ENCODE results near the gene OSBP.

DNA sequence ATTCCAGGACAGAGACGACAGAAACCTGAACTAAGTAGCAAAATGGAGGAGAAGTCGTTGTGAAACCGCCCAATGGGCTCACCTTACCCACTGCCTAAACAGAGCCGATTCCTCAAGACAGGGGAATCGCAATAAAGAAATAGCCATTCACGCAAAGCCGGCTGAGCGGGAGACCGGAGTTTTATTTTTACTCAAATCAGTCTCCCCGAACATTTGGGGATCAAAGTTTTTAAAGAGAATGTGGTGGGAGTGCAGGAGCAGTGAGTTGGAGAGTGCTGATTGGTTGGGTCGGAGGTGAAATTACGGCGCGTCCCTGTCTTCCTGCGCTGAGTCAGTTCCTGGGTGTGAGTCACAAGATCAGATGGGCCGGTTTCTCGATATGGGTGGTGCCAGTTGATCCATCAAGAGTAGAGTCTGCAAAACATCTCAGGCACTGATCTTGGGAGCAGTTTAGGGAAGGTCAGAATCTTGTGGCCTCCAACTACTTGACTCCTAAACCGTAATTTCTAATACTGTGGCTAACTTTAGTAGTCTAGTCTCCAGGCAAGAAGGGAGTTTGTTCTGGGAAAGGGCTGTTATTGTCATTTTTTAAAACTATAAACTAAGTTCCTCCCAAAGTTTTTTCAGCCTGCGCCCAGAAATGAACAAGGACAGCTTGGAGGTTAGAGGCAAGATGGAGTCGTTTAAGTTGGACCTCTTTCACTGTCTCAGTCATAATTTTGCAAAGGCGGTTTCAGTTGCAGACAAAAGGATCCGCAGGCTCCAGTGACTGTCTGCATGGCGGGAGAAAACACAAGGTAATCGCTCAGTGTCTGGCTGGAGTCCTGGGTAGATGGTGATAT is 70.2 kb downstream of the OSBP start:
- TF ChIP-seq POLR2A (IDR thresholded peaks at IDR 0.05) (no peak), POLR2AphosphoS5 (IDR thresholded peaks at IDR 0.05) (no peak)
- TF ChIP-seq, protein P1, sequence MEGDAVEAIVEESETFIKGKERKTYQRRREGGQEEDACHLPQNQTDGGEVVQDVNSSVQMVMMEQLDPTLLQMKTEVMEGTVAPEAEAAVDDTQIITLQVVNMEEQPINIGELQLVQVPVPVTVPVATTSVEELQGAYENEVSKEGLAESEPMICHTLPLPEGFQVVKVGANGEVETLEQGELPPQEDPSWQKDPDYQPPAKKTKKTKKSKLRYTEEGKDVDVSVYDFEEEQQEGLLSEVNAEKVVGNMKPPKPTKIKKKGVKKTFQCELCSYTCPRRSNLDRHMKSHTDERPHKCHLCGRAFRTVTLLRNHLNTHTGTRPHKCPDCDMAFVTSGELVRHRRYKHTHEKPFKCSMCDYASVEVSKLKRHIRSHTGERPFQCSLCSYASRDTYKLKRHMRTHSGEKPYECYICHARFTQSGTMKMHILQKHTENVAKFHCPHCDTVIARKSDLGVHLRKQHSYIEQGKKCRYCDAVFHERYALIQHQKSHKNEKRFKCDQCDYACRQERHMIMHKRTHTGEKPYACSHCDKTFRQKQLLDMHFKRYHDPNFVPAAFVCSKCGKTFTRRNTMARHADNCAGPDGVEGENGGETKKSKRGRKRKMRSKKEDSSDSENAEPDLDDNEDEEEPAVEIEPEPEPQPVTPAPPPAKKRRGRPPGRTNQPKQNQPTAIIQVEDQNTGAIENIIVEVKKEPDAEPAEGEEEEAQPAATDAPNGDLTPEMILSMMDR (IDR thresholded peaks at IDR 0.05) = no peak
